Forelimb muscle (tissue), 1 donor: ENCODE results near the gene DGKQ. TPM values are rescaled to one million over a fixed set of nuclear protein-coding genes. Genes with fewer than 3 reads are reported as not detected.
"Not testable (repeated sequence)": the region's sequence is repeated elsewhere in the genome, so short reads cannot be mapped to it uniquely, and the experiment has no call there.

ENCODE experiments used
- DNase-seq: peaks from one replicate; pipeline ENCODE4 v3.0.0-alpha.2; 2013; ENCODE audit warnings: low read depth
- polyA plus RNA-seq: library from polyadenylated mRNA; unstranded; fragments of 120-200 nt; gene quantifications from one replicate; pipeline ENCODE4 v1.2.1, GENCODE V29; 2013; ENCODE audit not compliant: insufficient read length

Gene DGKQ
- polyA plus RNA-seq, 1 donor = 3.6 TPM

GRCh38 chr4:1010395-1011021 is 37.1 kb upstream of the DGKQ start:
- DNase-seq = no peak

DNA sequence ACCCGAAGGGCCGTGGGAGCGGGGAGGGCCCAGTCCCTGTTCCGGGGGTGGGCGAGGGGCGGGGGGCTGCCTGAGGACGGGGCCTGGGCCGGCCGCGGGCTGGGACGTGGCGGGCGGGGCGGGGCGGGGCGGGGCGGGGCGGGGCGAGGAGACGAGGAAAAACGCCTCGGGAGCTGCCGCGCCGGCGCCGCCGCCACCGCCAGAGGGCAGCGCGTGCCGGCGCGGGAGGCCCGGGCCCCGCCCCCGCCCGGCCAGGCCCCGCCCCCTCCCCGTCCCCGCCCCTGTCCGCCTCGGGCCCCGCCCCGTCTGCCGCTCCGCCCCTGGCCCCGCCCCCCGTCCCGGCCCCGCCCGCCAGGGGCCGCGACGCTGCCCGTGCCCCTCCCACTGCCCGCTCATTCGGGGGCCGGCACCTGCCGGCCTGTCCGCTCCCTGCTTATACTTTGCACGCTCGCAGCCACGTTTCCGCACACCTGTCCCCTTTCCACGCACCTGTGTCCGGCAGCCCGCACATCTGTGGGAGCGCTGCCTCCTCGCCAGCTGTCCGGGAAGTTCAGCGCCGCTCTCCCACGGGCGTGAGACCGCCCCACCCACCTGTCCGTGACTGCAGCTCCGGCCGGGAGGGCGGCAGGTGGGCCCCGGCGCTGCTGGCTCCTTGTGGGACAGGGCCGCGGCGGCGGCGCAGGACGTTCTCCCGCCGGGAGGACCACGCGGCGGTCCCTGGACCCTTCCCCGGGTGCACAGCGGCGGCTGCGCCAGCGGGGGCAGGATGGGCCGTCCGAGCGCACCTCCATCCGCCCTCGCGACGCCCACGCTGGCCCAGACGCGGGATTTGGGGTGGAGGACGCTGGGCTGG is 36.4 kb upstream of the DGKQ start:
- DNase-seq = no peak

GRCh38 chr4:1008840-1009541 is 35.6 kb upstream of the DGKQ start:
- DNase-seq = no peak

- DNase-seq = no peak
These were observed 33.5 kb upstream of the DGKQ start for GRCh38 chr4:1006856-1007255.

DNA sequence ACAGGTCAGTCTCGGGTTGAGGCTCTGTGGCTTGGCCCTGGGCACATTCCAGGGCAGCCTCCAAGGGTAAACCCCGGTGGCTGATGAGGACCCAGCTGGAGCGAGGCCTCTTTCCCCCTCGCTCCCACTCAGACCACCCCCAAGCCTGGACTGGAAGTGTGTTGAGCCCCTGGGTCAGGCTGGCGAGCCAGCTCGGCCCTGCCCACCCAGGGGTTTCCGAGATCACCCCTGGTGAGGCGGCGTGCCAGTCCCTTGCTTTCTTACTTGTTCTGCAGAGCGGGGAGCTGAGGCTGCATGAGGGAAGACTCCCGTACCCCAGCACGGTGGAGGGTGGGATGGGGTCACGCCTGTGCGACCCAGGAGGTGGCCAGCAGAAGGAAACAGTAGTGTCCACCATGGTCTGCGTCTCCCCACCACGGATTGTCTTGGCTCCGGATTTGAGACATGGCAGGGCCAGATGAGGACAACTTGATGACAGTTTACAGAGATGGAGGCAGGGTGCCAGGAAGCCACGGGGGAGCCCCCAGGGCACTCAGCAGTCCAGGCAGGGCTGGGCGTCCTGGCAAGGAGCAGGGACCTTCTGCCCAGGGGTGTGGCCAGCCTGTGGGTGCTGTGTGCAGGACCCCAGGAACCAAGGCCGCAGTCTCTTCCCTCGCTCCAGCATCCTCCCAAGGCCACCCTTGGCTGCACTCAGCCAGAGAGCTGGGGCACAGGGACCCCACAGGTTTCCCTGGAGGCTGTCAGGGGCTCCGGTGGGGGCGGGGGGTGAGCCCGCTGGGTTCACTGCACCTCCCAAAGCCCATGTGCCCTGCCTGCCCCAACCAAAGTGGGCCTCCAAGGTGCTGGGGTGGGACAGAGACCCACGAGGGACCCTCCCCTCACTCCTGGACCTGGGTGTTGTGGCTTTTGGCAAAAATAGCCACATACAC is 31.5 kb upstream of the DGKQ start:
- no peak for DNase-seq

- DNase-seq = no peak
These were observed 30.7 kb upstream of the DGKQ start for GRCh38 chr4:1004071-1004418.

GRCh38 chr4:1003271-1004070 is 30.1 kb upstream of the DGKQ start:
- no peak for DNase-seq

DNA sequence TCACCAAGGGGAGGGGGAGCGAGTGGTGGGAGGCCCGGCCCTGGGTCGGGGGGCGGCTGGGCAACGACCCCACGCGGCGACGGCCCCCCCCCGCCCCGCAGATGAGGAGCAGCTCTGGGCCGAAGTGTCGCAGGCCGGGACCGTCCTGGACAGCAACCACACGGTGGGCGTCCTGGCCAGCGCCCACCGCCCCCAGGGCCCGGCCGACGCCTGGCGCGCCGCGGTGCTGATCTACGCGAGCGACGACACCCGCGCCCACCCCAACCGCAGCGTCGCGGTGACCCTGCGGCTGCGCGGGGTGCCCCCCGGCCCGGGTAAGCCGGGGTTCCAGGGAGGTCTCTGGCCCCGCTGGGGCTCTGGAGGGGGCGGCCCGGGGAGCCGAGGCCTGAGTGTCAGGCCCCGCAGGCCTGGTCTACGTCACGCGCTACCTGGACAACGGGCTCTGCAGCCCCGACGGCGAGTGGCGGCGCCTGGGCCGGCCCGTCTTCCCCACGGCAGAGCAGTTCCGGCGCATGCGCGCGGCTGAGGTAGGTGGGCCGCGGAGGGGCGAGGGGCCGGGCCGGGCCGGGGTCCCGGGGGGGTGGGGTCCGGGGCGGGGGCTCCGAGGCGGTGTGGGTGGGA is 29.4 kb upstream of the DGKQ start:
- no peak for DNase-seq

GRCh38 chr4:1002131-1002630 is 28.8 kb upstream of the DGKQ start:
- DNase-seq = no peak

- DNase-seq = no peak
These were observed 28.3 kb upstream of the DGKQ start for GRCh38 chr4:1001561-1002130.

DNA sequence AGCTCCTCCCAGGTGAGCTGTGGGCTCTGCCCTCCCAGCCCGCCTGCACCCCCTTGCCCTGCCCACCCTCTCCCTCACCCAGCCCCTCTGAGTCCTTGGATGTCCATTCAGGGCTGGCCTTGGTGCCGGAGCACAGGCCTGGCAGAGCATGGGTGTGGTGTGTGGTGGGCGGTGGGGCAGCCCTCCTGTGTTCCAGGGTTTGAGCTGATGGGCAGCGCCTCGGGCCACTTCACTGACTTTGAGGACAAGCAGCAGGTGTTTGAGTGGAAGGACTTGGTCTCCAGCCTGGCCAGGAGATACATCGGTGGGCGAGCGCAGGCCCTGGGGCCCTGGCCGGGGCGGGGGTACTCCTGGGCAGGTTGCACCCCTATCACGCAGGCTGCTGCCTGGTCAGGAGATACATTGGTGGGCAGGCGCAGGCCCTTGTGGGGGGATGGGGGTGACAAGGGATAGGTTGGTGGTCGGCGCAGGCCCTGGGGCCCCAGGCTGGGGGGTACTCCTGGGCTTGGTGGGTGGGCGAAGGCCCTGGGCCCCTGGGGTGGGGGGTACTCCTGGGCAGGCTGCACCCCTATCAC is 27.4 kb upstream of the DGKQ start:
- DNase-seq = no peak

DNA sequence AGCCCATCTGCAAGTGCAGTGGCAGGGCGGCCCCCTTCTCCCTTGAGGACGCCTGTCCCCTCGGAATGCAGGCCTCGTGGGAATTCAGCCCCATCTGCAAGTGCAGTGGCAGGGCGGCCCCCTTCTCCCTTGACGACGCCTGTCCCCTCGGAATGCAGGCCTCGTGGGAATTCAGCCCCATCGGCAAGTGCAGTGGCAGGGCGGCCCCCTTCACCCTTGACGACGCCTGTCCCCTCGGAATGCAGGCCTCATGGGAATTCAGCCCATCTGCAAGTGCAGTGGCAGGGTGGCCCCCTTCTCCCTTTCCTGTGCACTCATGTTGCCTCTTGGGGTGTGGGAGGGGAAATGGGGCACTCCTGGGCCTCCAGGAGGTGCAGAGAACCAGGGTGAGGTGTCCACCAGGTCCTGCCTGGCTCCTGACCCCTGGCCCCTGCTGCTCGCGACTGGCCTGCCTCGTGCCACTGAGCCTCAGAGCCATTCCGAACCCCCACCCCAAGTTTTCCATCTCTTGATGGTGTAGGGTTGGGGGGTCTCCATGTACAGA is 26.6 kb upstream of the DGKQ start:
- no peak for DNase-seq

DNA sequence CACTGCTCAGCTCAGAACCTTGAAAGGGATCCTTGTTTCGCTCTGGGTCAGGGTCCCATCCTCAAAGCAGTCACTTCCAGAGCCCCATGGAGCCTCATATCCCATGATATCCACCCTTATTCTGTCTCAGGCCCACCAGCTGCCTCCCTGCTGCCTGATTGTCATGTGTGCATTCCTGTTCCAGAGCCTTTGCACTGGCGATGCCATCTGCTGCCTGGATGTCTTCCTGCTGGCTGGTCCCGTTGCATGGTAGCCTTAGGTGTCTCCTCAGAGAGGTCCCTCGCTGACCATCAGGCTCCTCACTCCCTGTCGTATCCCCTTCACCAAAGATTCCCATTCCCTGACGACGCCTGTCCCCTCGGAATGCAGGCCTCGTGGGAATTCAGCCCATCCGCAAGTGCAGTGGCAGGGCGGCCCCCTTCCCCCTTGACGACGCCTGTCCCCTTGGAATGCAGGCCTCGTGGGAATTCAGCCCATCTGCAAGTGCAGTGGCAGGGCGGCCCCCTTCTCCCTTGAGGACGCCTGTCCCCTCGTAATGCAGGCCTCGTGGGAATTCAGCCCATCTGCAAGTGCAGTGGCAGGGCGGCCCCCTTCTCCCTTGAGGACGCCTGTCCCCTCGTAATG is 26.0 kb upstream of the DGKQ start:
- DNase-seq = not testable (repeated sequence)

GRCh38 chr4:998096-998691 is 24.8 kb upstream of the DGKQ start:
- DNase-seq = no peak

- no peak for DNase-seq
These were observed 24.2 kb upstream of the DGKQ start for GRCh38 chr4:997375-998071.

DNA sequence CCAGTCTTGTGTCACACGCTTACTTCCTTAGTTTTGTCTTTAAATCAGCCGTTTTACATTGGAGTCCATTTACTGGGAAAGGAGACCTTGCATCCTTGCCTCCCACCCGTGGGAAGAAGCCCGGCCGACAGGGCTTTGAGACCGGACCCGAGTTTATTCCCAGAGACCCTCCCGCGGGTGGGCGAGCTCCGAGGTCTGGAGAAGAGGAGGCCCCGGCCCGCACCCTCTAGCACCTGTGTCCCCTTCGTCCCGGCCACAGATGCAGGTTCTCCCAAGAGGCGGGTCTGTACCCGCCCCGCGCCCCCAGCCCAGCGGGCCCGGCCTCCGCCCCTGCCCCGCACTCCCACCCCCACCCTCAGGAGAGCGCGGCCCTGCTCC is 23.6 kb upstream of the DGKQ start:
- DNase-seq = no peak
